HG03159 (cell line): ENCODE results near the gene CASR.

Source experiments
- ATAC-seq: cut with Tn5 transposase; IDR thresholded peaks from one replicate; pipeline ENCODE4 v1.9.1; 2021; ENCODE audit warnings: mild to moderate bottlenecking, moderate library complexity; ENCODE audit not compliant: unreplicated experiment

The CASR gene

GRCh38 chr3:122299872-122300460, 116.5 kb downstream of the CASR start:
- ATAC-seq, result no peak

DNA sequence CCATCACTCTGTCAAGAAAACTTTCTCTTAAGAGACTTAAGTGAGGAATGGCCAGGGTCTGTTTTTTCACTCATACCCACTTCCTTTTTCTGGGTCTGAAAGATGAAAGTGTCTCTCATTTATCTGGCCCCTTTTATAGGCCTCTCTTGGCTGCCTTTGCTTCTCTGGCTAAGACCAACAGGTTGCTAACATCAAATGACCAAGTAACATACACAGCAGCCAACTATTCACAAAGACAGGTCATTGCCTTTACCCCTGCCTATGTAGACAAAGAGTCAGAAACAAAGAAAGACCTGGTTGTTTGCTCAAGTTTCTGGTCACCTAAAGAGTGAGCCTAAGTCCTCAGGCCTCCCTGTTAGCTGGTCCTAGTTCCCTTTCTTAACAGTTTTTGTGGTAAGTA, 117.6 kb downstream of the CASR start:
- ATAC-seq, result peak; percentile 63

DNA sequence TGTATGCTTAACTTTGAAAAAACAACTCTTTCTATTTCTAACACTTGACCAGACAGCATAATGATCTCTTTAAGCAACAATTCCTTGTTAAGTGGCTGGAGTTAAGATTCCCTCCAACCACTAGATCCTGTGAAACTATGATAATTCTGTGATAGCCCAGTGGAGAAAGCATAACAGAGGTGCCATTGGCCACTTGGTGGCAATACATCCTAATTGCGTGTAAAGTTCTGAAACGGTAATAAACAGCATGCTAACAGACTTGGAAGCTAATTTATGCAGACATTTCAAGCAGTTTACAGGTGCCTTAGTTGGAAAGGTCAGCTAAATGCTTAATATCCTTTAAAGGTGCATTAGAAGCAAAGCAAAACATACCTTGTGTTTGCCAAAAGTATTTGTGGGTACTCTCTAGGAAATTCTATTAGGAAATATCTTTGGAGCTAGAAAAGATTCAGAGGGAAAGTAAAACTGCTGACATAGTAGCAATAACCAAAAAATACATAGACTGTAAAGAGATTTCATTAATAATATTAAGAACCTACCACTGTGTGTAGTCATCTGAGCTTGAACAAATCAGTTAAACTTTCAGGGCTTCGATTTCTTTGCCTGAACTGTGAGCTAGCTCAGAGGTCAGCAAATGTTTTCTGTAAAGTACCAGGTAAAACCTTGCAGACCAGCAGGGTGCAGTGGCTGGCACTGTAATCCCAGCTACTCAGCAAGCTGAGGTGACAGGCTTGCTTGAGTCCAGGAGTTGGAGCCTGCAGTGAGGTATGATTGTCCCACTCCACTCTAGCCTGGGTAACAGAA, 122.6 kb downstream of the CASR start:
- ATAC-seq, result no peak

DNA sequence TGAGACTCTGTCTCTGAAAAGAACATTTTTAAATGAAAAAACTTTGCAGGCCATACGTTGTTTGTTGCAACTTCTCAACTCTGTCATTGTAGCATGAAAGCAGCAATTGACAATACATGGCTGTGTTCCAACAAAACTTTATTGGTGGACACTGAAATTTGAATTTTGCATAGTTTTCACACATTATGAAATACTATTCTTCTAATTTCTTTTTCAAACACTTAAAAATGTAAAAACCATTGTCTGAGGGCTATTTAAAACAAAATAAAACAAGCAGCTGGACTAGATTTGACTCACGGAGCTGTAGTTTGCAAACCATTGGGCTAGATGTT, 123.1 kb downstream of the CASR start:
- ATAC-seq, result no peak

GRCh38 chr3:122307094-122307687, 123.7 kb downstream of the CASR start:
- no peak for ATAC-seq

DNA sequence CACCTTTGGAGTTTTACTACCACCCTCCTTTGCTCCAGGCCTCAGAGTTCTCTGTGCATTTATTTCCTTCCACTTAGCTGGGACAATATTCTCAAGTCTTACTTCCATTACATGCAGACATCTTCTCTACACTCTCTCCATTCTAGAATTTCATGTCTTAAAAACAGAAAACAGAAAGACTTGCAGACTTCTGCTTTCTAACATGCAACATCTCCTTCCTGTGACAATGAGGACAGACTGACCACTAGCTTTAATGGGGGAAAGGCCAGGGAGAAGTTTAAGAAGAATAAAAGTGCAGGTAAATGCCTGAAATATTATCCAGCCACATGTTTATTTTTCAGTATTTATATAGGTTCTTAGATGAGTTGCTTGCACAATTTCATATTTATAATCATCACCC, 124.5 kb downstream of the CASR start:
- ATAC-seq, result no peak

DNA sequence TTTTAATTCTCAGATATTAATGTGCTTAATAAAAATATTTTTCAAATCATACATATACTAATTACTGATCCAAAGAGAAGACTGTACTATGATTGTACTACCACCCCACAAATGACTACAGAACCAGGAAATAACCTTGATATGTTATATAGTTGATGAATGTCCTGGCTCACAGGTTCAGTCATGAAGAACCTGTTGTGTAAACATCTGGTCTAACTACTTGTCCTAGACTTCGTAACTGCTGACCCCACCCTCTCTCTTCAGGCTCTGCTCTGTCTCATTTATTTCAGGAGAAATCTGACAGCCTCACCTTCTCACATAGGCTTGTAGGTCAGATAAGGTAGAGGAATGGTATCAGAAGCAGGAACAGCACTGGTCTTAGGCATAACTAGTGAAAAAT, 126.9 kb downstream of the CASR start:
- ATAC-seq, result no peak

DNA sequence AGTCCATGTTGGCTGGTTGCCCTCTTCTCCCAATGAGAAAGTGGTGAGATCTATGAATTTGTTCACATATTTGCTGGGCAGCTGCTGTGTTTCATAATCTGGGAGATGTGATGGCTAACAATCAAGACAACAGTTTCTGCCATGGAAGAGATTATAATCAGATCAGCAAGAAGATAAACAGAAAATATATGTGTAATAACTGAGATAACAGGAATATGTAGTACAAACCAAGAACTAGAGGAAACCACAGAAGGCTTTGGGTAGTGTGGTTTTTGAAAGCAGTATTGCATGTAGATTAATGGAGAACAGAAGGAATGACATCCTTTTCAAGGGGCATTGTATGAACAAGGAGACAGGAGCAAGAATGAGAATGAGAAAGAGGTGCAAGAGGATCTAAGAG, 129.4 kb downstream of the CASR start:
- no peak for ATAC-seq

DNA sequence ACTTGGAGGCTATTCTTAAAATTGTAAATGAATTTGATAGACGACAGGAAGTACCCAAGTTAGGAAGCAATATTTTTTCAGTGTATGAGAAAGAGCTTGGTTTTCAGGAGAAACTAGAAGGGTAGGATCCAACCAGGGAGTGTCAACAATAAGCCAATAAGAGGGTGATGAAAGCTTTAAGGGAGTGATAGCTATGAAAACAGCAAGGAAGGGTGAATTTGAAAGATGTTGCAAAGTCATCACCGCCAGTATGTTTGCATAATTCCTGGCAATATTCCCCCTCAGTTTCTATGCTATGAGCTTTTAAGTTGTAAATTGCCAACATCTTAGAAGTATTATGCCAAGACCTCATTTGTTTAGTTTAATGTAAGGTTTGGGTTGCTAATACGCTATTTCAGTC, 129.8 kb downstream of the CASR start:
- ATAC-seq, result no peak

DNA sequence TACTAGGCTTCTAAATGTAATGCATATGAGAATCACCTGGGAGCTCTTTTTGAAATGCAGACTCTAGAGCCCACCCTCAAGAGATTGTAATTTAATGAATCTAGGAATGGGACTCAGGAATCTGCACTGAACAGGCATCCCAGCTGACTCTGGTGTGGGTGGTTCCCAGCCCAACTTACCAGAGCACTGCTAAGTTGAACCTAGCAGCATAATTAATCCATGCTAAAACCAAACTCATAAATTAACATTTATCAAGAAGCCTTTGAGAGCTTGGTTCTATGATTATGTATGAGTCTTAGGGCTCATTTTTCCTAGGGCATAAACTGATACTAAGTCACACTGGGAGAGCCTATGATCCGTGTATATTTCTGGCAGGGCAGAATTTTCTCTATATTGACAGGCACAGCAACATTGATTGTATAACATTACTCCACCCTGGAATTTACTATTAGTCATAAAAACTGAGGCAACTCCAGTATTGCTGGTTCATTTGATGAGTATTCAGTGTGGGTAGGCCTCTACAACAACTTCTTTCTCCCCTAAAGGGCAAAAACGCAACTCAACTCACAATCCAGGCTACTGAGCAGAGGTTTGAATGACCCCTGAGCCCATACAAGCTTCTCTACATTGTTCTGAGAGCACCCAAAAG, 130.9 kb downstream of the CASR start:
- no peak for ATAC-seq

GRCh38 chr3:122315619-122316018, 132.2 kb downstream of the CASR start:
- ATAC-seq, result no peak

DNA sequence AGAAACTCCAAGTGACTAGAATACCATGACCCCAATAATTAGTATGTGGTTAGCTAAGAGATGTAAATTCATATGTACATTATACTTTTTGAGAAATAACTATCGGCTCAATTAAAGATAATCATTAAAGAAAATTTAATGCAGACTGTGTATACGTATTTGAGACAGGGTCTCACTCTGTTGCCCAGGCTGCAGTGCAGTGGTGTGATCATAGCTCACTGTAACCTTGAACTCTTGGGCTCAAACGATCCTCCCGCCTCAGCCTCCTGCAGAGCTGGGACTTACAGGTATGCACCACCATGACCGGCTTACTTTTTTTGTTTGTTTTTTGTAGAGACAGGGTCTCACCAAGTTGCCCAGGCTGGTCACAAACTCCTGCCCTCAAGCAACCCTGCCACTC, 132.9 kb downstream of the CASR start:
- no peak for ATAC-seq

DNA sequence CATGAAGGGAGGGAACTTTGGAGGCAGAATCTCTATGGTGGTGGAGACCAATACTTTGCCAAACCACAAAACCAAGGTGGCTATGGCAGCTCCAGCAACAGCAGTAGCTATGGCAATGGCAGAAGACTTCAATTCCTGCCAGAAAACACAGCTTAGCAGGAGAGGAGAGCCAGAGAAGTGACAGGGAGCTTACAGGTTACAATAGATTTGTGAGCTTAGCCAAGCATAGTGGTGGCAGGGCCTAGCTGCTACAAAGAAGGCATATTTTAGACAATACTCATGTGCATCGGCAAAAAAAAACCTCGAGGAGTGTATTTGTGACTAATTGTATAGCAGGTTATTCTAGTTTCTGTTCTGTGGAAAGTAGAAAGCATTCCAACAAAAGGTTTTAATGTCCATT, 135.2 kb downstream of the CASR start:
- no peak for ATAC-seq

DNA sequence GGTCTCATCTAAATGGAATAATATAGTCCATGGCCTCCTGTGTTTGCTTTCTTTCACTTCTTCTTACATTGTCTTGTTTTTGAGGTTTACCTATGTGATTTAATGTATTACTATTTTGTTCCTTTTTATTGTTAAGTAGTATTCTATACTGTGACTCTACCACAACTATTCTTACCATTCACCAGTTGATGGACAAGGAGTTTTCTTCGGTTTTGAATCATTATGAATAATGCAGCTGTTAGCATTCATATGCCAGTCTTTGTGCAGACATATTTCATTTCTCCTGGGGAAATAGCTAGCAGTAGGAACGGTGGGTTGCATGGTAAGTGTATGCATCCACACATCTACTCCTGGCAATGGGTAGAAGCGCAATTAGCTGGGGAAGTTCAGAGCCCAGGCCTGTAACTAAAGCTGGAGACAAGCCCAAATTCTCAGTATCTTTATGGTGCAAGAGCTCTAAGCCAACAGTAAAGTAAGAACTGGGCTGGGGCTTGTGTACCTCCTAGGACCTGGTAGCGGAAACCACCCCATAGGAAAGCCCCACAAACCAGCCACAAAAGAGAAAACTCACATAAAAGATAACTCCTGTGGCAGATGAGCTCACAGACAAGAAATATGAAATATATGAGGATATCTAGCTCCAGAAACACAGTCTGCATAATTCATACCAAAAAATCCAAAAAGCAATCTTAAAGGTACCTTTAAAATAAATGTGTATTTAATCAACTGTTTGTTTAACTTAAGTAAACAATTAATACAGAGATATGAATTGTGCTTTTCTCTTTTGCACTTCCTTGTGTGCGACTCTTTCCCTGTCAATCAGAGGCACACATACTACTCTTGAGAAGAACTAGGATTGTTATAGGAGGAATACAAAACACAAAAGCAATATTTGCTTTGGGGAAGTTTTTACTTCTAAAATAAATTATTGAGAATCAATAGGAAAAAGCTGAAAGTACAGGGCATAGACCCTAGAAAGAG, 138.9 kb downstream of the CASR start:
- ATAC-seq, result no peak

- no peak for ATAC-seq
Measured at GRCh38 chr3:122324871-122325323, 141.4 kb downstream of the CASR start, which contains the start of gene CSTA. TSS of gene CSTA (plus strand) at chr3:122325248. CDS start at chr3:122325293, 45 bp downstream.

DNA sequence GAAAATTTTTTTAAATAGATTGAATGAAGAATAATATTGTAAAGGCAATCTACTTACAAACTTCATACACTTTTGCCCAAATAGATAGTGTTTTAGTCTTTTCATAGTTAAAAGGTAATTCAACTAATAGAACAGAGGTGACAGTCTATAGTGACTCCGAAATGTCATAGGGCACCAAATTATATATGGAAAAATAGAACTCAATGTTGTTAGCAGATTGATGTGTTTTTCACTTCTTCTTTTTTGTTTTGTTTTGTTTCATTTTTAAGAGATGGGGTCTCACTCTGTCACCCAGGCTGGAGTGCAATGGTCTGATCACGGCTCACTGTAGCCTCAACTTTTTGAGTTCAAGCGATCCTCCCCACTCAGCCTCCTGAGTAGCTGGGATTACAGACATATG, 142.3 kb downstream of the CASR start:
- no peak for ATAC-seq

DNA sequence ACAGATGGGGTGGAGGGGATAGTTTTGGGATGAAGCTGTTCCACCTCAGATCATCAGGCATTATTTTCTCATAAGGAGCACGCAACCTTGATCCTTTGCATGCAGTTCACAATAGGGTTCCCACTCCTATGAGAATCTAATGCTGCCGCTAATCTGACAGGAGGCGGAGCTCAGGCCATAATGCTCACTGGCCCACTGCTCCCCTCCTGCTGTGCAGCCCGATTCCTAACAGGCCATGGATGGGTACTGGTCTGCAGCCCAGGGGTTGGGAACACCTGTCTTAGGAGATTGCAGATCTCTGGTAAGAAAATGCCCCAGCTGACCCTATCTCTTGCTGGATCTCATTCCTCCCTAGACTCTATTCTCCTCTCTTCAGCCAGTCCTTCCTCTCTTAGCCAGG, 148.4 kb downstream of the CASR start:
- ATAC-seq, result no peak

DNA sequence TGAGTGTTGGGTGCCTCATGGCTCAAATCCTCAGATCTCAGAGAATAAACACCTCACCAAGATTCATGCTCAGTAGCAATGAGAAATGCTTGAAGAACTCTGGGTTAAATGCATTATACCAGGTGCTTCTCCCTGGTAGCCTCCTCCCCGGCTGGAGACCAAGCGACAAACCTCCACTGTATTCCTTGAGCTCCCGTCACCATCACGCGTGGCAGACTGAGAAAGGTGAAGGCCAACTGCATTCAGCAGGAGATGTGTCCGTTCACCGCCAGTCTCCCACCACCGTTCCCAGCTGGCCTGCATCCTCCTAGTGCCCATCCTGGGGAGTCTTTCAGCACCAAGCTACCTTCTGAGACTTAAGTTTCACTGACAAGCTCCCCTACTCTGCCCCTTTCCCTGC, 149.1 kb downstream of the CASR start:
- no peak for ATAC-seq
